Epidermal melanocyte (primary cell): ENCODE results near the gene RAPGEF2.
A peak's percentile ranks its signal among the peaks of the same experiment; 100 is the strongest.
"Not testable (repeated sequence)": the region's sequence is repeated elsewhere in the genome, so short reads cannot be mapped to it uniquely, and the experiment has no call there.

Experiments used
- DNase-seq: peaks from one replicate; pipeline ENCODE4 v3.0.0; 2011; ENCODE audit warnings: low spot score; ENCODE audit not compliant: insufficient read length

Gene RAPGEF2

GRCh38 chr4:159358226-159358625 lies 255.3 kb downstream of the RAPGEF2 start:
- peak; percentile 29 for DNase-seq

- no peak for DNase-seq
These were observed 257.7 kb downstream of the RAPGEF2 start for GRCh38 chr4:159360549-159360948.

GRCh38 chr4:159363361-159363760 lies 260.5 kb downstream of the RAPGEF2 start:
- DNase-seq, result no peak

- DNase-seq, result no peak
These were observed 264.3 kb downstream of the RAPGEF2 start for GRCh38 chr4:159366966-159367780.

GRCh38 chr4:159367781-159368080 lies 264.9 kb downstream of the RAPGEF2 start:
- no peak for DNase-seq

GRCh38 chr4:159368320-159368719 lies 265.4 kb downstream of the RAPGEF2 start:
- no peak for DNase-seq

- DNase-seq, result no peak
These were observed 266.4 kb downstream of the RAPGEF2 start for GRCh38 chr4:159369256-159369655.

GRCh38 chr4:159370286-159370685 lies 267.4 kb downstream of the RAPGEF2 start:
- DNase-seq, result no peak

GRCh38 chr4:159374749-159375530 lies 272.1 kb downstream of the RAPGEF2 start:
- peak; percentile 48 for DNase-seq

- no peak for DNase-seq
These were observed 273.4 kb downstream of the RAPGEF2 start for GRCh38 chr4:159376289-159376688.

- DNase-seq, result no peak
These were observed 275.3 kb downstream of the RAPGEF2 start for GRCh38 chr4:159378056-159378616.

GRCh38 chr4:159379064-159379463 lies 276.2 kb downstream of the RAPGEF2 start:
- not testable (repeated sequence) for DNase-seq

GRCh38 chr4:159379836-159380235 lies 277.0 kb downstream of the RAPGEF2 start:
- no peak for DNase-seq

- no peak for DNase-seq
These were observed 280.1 kb downstream of the RAPGEF2 start for GRCh38 chr4:159382856-159383561.

- no peak for DNase-seq
These were observed 280.7 kb downstream of the RAPGEF2 start for GRCh38 chr4:159383562-159383931.

- no peak for DNase-seq
These were observed 281.1 kb downstream of the RAPGEF2 start for GRCh38 chr4:159384017-159384416.

GRCh38 chr4:159384632-159385031 lies 281.8 kb downstream of the RAPGEF2 start:
- DNase-seq, result no peak

GRCh38 chr4:159386620-159387019 lies 283.7 kb downstream of the RAPGEF2 start:
- no peak for DNase-seq

- DNase-seq, result no peak
These were observed 286.9 kb downstream of the RAPGEF2 start for GRCh38 chr4:159389756-159390155.

- DNase-seq, result no peak
These were observed 287.8 kb downstream of the RAPGEF2 start for GRCh38 chr4:159390648-159391047.

- DNase-seq, result no peak
These were observed 292.8 kb downstream of the RAPGEF2 start for GRCh38 chr4:159395693-159396092.

GRCh38 chr4:159396151-159396550 lies 293.3 kb downstream of the RAPGEF2 start:
- no peak for DNase-seq
